GM12872 (cell line): ENCODE results near the gene RTF2.

Experiments used
- TF ChIP-seq, protein P1 (sequence below): IDR thresholded peaks from 3 replicates; pipeline ENCODE4 v1.5.1; 2011; ENCODE audit warnings: low read depth, mild to moderate bottlenecking, low read length, moderate library complexity; ENCODE audit not compliant: insufficient read depth

Gene RTF2

DNA sequence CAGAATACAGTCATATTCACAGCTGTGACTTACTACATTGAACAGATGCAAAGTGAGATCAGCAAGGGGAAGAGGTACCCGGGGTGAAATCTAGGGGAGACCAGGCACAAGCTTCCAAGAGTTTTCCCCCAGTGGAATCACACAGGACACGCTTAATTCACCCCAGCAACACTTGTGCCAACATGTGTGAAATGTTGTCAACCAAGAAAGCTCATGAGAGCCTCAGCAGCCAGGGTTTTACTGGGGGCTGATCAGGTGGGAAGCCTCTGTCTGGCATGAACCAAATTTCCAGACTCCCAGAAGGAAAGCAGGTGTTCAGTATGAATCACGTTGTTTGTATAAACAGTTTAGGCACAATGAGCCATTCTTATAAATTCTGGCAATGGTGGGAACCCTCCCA, 6.9 kb upstream of the RTF2 start:
- TF ChIP-seq, protein P1, sequence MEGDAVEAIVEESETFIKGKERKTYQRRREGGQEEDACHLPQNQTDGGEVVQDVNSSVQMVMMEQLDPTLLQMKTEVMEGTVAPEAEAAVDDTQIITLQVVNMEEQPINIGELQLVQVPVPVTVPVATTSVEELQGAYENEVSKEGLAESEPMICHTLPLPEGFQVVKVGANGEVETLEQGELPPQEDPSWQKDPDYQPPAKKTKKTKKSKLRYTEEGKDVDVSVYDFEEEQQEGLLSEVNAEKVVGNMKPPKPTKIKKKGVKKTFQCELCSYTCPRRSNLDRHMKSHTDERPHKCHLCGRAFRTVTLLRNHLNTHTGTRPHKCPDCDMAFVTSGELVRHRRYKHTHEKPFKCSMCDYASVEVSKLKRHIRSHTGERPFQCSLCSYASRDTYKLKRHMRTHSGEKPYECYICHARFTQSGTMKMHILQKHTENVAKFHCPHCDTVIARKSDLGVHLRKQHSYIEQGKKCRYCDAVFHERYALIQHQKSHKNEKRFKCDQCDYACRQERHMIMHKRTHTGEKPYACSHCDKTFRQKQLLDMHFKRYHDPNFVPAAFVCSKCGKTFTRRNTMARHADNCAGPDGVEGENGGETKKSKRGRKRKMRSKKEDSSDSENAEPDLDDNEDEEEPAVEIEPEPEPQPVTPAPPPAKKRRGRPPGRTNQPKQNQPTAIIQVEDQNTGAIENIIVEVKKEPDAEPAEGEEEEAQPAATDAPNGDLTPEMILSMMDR, result no peak

DNA sequence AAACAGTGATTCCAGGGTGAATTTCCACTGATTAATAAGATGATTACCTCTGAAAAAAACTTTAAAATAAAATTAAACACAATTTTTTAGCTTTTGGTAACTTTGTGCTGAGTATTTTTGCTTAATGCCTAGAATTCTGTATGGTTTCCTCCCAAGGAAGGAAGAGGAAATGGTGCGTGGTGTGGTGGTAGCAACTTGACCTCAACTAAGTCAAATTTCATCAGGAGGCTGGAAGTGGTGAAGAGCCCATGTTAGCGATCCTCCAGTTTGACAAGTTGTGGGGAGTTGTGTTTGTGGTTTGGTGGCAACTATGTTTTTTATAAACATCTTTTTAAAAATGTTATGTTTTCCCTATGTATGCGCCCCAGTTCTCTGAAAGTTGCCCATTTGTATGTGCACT, 5.0 kb upstream of the RTF2 start:
- TF ChIP-seq, protein P1, result no peak

DNA sequence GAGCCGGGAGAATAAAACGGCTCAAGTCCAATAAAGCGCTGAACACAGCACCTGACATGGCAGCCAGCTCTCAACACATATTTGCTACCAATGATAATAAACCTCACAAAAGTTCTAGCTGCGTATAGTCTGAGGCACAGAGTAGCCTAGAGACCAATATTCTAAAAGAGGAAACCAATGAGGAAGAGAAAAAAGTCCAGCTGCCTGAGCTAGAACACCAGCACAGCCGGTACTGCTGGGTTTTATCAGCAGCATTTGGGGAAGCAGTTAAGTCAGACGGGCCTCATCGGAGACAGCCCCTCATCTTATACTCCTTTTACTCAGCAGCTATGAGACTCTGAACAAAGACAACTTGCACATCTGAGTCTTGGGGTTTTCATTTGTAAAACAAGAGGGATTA, 2.4 kb upstream of the RTF2 start:
- TF ChIP-seq, protein P1, result no peak

DNA sequence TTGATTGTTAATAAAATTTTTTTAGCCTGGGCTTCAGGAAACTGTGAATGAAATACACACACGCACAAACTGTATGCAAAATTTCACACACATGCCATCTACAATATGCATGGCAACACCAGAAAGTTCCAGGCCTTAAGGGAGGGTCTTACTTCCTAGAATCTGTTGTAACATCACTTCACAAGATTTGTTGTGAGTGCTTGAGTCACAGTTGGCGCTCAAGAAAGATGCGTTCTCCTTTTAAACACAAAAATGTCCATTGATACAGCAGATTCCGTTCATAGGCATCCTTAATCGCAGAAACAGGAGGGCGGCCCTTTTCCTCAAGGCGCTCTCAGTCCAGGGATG, 485 bp upstream of the RTF2 start:
- TF ChIP-seq, protein P1, result no peak

DNA sequence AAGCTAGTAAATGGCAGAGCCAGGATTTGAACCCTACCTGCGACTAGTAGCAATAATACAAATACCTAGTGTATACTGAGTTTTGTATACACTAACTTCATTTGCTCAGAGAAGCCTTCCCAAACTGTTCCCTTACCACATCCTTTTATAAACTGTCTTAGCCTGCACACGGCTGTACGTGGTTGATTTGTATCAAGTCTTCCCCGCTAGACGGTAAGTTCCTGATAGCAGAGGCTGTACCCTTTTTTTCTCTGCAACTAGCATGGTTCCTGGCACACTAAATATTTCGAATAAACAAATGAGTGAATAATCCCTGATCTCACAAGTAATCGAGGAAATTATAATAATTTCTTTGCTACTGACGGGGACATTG, 636 bp downstream of the RTF2 start:
- TF ChIP-seq, protein P1, result no peak

DNA sequence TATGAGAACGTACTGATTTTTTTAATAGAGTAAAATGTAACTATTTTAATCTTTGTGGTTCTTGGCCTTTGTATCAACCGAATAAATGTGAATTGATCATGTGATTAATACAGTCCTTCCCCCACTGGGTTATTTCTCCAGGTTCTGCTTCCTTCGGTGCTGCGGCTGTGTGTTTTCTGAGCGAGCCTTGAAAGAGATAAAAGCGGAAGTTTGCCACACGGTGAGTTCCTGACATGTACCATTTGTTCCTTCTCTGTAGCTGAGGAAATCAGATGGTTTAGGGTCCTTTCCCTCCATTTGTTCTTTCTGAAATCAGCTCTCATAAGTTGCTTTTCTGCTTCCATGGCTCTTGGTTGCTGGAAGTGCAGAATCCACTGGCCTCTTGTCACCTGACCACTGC, 15.5 kb downstream of the RTF2 start:
- TF ChIP-seq, protein P1, result no peak

DNA sequence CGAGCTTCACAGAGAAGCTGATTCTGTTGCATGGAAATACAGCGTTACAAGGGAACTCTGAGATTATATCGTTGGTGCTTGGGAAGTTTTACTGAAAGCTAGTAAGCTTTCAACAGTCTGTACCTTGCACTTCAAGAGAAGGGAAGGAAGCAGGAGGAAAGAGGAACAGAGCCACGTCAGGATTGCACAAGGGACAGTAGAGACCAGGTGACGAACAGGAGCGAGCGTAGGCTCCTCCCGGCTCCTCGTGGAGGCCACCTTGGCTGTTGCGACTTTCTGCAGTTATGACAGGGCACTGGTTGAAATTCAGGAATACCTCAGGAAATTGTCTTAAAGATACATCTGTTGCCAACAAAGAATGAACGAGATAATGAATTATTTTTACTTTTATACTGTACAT, 18.8 kb downstream of the RTF2 start:
- TF ChIP-seq, protein P1, result no peak

DNA sequence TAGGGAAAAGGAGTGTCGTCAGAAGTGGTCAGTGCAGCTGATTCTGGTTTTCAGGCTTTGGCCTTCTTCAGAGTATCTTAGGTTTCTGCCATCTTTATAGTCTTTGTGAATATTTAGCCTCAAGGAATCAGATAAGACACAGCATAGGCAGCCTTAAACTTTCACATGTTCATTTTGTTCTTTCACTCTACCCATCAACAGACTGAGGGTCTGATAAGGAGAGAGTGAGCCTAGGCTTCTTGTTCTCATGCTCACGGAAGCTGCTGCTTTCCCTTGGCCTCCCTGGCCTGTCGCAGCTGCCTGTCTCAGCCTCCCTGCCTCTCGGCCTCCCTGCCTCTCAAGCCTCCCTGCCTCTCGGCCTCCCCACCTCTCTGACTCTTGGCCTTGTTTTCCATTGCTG, 20.1 kb downstream of the RTF2 start:
- TF ChIP-seq, protein P1, result no peak
